ENCODE measurements around the gene KCNK2. TPM values are rescaled to one million over a fixed set of nuclear protein-coding genes. Genes with fewer than 3 reads are reported as not detected.

KCNK2 gene, protein sequence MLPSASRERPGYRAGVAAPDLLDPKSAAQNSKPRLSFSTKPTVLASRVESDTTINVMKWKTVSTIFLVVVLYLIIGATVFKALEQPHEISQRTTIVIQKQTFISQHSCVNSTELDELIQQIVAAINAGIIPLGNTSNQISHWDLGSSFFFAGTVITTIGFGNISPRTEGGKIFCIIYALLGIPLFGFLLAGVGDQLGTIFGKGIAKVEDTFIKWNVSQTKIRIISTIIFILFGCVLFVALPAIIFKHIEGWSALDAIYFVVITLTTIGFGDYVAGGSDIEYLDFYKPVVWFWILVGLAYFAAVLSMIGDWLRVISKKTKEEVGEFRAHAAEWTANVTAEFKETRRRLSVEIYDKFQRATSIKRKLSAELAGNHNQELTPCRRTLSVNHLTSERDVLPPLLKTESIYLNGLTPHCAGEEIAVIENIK
- under 1 TPM; 0.17 to 0.56 TPM for total RNA-seq

DNA sequence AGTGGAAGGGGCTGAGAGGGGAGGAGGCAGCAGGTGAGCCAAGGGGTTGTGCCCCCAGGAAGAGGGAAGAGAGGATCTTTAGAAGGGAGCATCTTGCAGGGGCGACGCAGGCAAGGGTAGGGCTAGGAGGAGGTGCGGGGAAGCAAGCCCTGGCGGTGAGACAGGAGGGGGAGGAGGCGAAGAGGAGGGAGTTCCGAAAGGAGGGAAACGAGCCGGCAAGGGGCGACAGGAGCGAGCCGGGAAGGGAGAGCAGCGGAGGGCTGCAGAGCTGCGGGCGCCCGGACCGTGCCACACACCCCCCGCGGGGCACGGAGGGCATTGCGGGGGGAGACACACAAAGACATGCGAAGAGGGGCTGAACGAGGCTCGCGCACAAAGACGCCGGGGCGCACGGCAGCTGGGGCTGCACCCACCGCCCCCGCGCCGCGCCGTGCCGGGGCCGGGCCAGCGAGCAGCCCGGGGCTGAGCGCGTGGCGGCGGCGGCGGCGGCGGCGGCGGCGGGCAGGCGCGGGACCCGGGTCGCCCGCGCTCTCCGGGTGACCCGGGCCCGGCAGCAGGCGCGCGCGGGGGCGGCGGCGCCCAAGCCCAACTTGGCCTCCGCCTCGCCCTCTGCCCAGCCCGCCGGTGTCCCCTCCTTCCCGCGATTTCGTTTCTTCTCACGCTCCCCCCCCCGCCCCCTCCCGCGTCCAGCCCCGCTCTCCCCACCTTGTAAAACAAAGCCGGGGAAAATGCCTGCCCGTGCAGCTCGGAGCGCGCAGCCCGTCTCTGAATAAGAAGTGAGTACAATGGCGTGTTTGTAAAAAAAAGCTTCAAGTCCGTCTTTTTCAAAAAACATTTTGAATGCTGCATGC lies at the start of gene KCNK2:
KCNK2 (plus strand) TSS at position 206 of the 851 bp plus-strand sequence. CDS start 649 bp downstream, outside the sequence.
- Histone ChIP-seq H3K36me3 (no peaks in the 10 kb centered on the region), H3K9ac (ENCODE audit: low read depth in 2 of 2, low read length in 2 of 2) (no peak within 1 kb of the TSS), H3K27ac (no peak within 1 kb of the TSS), H3K4me1 (no peaks in the 10 kb centered on the region), H3K27me3 (peaks cover 24% of the 10 kb centered on the region), H3K4me3 (peak within 1 kb of the TSS; percentile 19), H3K9me3 (no peaks in the 10 kb centered on the region)
- TF ChIP-seq, protein P1, sequence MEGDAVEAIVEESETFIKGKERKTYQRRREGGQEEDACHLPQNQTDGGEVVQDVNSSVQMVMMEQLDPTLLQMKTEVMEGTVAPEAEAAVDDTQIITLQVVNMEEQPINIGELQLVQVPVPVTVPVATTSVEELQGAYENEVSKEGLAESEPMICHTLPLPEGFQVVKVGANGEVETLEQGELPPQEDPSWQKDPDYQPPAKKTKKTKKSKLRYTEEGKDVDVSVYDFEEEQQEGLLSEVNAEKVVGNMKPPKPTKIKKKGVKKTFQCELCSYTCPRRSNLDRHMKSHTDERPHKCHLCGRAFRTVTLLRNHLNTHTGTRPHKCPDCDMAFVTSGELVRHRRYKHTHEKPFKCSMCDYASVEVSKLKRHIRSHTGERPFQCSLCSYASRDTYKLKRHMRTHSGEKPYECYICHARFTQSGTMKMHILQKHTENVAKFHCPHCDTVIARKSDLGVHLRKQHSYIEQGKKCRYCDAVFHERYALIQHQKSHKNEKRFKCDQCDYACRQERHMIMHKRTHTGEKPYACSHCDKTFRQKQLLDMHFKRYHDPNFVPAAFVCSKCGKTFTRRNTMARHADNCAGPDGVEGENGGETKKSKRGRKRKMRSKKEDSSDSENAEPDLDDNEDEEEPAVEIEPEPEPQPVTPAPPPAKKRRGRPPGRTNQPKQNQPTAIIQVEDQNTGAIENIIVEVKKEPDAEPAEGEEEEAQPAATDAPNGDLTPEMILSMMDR (IDR thresholded peaks at IDR 0.05) = no peak
- DNase-seq = no peak
- intact Hi-C loops (cut with DNase I) = no loop called here

DNA sequence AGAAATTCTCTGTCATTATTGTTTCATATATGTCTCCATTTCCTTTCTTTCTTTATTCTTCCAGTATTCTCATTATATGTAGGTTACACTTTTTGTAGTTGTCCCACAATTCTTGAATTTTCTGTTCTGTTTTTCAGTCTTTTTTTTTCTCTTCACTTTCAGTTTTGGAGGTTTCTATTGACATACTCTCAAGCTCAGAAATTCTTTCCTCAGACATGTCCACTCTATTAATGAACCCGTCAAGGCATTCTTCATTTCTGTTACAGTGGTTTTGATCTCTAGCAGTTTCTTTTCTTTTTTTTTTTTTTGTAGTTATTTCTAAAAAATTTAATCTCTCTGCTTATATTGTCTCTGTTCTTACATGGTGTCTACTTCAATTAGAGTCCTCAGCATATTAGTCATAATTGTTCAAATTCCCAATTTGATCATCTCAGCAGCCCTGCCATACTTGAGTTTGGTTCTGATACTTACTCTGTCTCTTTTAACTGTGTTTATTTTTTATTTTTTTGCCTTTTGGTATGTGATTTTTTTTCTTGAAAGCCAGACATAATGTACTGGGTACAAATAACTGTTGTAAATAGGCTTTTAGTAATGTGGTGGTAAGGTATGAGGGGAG lies 49.5 kb upstream of the KCNK2 start:
- intact Hi-C loops (cut with DNase I) = no loop called here
- TF ChIP-seq, protein P1 (IDR thresholded peaks at IDR 0.05) = no peak
- Histone ChIP-seq H3K9ac (ENCODE audit: low read depth in 2 of 2, low read length in 2 of 2) (no peak overlapping the region), H3K36me3 (no peaks in the 10 kb centered on the region), H3K27me3 (no peaks in the 10 kb centered on the region), H3K4me3 (no peak overlapping the region), H3K9me3 (no peaks in the 10 kb centered on the region), H3K27ac (no peak overlapping the region), H3K4me1 (no peaks in the 10 kb centered on the region)
- DNase-seq = no peak

DNA sequence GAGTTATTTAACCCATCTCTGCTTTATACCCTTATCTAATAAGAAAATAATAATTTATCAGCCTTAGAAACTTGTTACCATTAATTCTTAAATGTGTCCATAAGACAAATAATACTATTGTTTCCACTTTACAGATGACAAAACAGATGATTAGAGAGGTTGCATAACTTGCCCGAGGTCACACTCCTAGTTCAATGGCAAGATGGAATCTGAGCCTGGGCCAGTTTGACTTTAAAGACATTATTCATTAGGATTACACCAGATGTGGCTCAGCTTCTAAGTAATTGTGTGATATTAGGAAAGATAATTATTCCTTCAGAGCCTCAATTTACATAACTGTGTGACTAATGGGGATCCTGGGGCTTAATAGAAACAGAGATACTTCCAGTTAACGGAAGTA lies 42.3 kb upstream of the KCNK2 start:
- Histone ChIP-seq H3K9ac (ENCODE audit: low read depth in 2 of 2, low read length in 2 of 2) (no peak overlapping the region), H3K27ac (no peak overlapping the region), H3K4me3 (no peak overlapping the region), H3K36me3 (no peaks in the 10 kb centered on the region), H3K4me1 (no peaks in the 10 kb centered on the region), H3K27me3 (no peaks in the 10 kb centered on the region), H3K9me3 (no peaks in the 10 kb centered on the region)
- TF ChIP-seq, protein P1 (IDR thresholded peaks at IDR 0.05) = no peak
- DNase-seq = no peak
- intact Hi-C loops (cut with DNase I) = no loop called here

DNA sequence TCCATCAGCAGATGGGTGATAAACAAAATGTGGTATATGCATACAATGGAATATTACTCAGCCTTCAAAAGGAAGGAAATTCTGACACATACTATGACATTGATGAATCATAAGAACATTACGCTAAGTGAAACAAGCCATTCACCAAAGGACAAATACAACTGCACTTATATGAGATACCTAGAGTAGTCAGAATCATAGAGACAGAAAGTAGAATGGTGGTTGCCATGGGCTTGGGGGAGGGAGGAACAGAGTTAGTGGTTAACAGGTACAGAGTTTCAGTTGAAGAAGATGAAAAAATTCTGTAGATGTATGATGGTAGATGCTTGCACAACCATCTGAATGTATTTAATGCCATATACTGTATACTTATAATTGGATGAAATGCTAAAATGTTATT lies 39.1 kb upstream of the KCNK2 start:
- H3K9ac ChIP-seq (ENCODE audit: low read depth in 2 of 2, low read length in 2 of 2) = no peak overlapping the region
- no peaks in the 10 kb centered on the region for H3K9me3 ChIP-seq
- H3K4me3 ChIP-seq = no peak overlapping the region
- no peaks in the 10 kb centered on the region for H3K36me3 ChIP-seq
- no peaks in the 10 kb centered on the region for H3K4me1 ChIP-seq
- TF ChIP-seq, protein P1 (IDR thresholded peaks at IDR 0.05) = no peak
- H3K27ac ChIP-seq = no peak overlapping the region
- intact Hi-C loops (cut with DNase I) = no loop called here
- H3K27me3 ChIP-seq = no peaks in the 10 kb centered on the region
- DNase-seq = no peak

DNA sequence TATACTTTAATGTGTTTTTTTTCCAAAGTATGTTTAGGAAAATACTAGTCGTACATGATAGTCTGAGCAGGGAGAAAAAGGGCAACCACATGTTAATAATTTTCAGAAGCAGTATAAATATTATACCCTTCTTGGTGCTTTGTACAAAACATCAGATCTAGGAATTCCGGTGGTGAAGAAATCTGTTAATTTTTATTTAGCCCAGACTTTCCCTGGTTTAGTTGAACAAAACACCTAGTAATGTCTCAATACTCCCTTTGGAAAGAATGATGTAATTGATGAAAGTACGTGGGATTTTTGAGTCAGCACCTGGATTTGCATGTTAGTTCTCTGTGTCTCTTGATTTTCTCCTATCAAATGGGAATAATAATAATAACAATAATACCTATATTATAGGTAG lies 38.4 kb upstream of the KCNK2 start:
- H3K9ac ChIP-seq (ENCODE audit: low read depth in 2 of 2, low read length in 2 of 2) = no peak overlapping the region

More for the DNA sequence above, 38.4 kb upstream of the KCNK2 start:
- no peaks in the 10 kb centered on the region for H3K27me3 ChIP-seq
- no peaks in the 10 kb centered on the region for H3K4me1 ChIP-seq
- TF ChIP-seq, protein P1 (IDR thresholded peaks at IDR 0.05) = no peak
- no peaks in the 10 kb centered on the region for H3K9me3 ChIP-seq
- no peak overlapping the region for H3K4me3 ChIP-seq
- intact Hi-C loops (cut with DNase I) = no loop called here
- H3K27ac ChIP-seq = no peak overlapping the region
- no peak for DNase-seq
- H3K36me3 ChIP-seq = no peaks in the 10 kb centered on the region
